Forelimb muscle (tissue), 1 donor: ENCODE measurements around the gene LILRB2. TPM values are rescaled to one million over a fixed set of nuclear protein-coding genes. Genes with fewer than 3 reads are reported as not detected.
"Not testable (repeated sequence)": the region's sequence is repeated elsewhere in the genome, so short reads cannot be mapped to it uniquely, and the experiment has no call there.

Experiments
- DNase-seq: peaks from one replicate; pipeline ENCODE4 v3.0.0-alpha.2; 2013; ENCODE audit warnings: low read depth
- polyA plus RNA-seq: library from polyadenylated mRNA; unstranded; fragments of 120-200 nt; gene quantifications from one replicate; pipeline ENCODE4 v1.2.1, GENCODE V29; 2013; ENCODE audit not compliant: insufficient read length

LILRB2 gene
- polyA plus RNA-seq, 1 donor = 1.9 TPM

GRCh38 chr19:54305141-54305540, 24.2 kb upstream of the LILRB2 start:
- DNase-seq = no peak

DNA sequence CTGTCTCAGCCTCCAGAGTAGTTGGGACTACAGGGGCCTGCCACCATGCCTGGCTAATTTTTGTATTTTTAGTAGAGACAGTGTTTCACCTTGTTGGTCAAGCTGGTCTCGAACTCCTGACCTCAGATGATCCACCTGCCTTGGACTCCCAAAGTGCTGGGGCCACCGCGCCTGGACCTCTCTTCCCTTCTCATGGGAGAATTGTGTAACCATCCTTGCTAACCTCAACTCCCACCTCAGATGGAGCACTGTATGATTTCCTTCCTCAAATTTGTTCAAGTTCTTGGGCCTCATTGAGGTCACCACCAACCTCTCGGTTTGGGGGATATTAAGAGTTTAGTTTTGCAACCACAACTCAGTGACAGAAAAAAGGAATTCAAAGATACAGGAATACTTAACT, 21.3 kb upstream of the LILRB2 start:
- DNase-seq = no peak

GRCh38 chr19:54299515-54299914, 18.6 kb upstream of the LILRB2 start:
- no peak for DNase-seq

- no peak for DNase-seq
Observed at GRCh38 chr19:54299126-54299498, 18.2 kb upstream of the LILRB2 start.

DNA sequence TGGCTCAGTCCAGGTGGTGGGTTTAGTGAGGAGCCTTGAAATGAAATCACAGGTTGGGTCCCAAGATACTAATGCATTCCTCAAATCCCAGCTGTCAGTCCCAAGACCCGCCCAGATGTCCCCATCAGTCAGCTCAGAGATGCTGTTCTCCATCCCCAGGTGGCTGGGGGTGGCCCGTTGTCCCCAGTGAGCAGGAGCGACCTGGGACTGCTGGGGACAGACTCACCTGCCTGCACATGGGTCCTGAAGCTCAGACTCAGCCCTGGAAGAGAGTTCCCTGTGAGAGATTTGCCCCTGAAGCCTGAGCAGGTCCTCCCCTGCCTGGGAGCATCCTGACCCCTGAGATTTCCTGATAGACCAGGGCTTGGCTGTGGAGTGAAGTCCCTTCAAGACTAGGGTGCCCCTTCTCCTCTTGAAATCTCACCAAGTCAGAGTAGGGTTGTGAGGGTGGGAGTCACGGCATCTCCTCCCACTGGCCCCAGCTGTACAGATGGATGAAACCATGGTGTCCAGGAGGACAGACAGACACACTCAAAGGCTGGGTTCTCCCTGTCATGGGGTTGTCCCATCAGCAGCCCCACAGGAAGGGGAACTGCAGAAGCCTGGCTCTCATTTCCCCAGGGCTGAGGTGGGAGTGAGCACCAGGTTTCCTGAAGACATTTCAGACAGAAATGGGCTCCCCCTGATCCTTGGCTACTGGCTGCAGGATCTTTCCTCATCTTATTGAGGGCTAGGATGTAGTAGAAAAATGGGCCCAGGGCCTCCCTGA, 17.6 kb upstream of the LILRB2 start:
- DNase-seq = no peak

DNA sequence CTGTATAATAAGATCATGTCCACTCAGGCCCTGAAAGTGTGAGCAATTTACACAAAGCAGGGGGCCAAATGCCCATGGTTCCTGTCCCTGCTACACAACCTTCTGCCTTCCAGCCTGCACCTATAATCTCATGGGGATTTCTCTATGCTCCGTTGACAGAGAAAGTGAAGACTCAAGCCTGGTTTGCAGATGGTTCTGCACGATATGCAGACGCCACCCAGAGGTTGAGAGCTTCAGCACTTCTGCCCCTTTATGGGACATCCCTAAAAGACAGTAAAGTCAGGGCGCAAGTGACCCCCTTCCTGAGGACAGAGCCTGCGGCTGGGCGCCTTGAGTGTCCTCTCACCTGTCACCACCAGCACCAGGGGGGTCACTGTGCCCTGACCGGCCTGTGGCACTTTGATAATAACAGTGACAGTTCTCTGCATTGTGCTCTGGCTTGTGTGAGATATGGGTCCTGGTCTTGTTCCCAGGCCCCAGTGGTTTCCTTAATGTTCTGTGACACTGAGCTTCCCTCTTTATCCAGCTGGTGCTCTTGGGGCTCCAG, 16.9 kb upstream of the LILRB2 start:
- DNase-seq = no peak

GRCh38 chr19:54294539-54294938, 13.6 kb upstream of the LILRB2 start:
- DNase-seq = no peak

GRCh38 chr19:54289160-54289559, 8.2 kb upstream of the LILRB2 start:
- not testable (repeated sequence) for DNase-seq

DNA sequence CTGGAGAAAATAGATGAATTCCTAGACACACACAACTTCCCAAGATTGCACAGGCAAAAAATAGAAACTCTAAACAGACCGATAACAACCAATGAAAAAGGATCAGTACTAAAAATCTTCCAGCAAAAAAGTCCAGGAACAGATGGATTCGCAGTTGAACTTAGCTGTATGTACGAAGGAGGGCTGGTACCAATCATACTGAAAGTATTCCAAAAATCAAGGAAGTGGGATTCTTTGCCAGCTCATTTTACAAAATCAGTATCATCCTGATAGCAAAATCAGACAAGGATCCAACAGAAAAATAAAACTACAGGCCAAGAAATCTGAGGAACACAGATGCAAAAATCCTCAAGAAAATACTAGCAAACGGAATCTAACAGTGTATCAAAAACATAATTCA, 6.5 kb upstream of the LILRB2 start:
- no peak for DNase-seq

DNA sequence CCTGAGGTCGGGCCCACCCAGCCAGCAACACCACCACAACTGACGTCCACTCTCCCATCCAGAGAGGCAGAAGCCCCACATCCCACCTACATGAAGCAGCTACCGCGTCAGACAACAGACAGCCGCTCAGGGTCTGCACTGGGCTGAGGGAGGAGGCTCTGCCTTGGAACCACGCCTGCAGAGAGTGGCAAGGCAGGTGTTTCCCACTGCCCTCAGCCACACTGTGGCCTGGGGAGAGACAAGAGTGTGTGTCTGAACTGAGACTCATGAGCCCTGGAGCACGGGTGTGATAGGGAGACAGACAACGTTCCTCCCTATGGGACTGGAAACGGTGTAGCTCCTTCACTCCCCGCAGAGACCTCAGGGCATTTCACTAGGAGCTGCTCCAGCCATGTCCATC, 5.4 kb upstream of the LILRB2 start:
- not testable (repeated sequence) for DNase-seq

- DNase-seq = not testable (repeated sequence)
Observed at GRCh38 chr19:54285427-54286056, 4.6 kb upstream of the LILRB2 start.

DNA sequence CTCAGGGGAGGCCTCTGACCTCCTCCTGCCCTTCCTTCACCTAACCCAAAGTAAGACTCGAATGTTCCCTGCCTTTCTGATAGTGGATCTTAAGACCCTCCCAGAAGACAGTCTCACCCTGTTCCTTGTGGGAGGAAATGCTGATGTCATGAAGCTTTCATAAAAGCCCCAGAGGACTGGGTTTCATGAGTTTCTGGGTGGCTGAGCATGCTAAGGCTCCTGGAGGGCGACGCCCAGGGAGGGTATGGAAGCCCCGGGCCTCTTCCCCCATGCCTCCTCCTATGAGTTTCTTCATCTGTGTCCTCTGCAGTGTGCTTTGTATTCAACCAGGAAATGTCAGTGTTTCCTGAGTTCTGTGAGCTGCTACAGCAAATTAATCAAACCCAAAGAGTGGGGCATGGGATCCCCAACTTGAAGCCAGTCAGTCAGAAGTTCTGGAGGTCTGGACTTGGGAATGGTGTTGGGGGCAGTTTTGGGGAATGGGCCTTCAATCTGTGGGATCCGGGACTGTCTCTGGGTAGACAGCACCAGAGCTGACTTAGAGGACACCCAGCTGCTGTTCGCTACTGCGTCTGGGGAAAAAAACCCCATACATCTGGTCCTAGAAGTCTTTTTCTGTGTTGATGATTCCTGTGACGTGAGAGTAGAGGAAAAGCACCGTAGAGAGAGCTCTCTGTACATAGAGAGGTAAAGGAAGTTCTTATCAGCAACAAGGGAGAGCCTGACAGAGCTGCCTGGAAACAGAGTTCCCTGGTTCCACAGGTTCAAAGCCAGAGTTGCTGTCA, 2.0 kb upstream of the LILRB2 start:
- DNase-seq = no peak

GRCh38 chr19:54281729-54282075, 792 bp upstream of the LILRB2 start:
- not testable (repeated sequence) for DNase-seq

DNA sequence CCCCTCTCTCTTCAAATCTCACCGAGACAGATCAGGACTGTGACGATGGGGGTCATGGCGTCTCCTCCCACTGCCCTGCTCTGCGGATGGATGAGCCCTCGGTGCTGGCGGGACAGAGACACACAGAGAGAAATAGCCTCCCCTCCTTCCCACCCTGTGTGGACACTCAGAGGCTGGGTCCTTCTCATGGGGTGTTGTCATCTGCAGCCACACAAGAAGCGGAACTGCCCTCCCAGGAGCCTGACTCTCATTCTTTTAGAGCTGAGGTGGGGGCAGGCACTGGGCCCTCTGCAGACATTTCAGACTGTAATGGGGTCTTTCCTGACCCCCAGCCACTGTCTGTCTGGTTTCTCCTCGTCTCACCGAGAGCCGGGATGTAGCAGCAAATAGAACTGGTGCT, 469 bp downstream of the LILRB2 start:
- not testable (repeated sequence) for DNase-seq

GRCh38 chr19:54280025-54280424, 885 bp downstream of the LILRB2 start:
- DNase-seq = not testable (repeated sequence)

- no peak for DNase-seq
Observed at GRCh38 chr19:54279406-54279962, 1.4 kb downstream of the LILRB2 start.

GRCh38 chr19:54278571-54279195, 2.2 kb downstream of the LILRB2 start:
- DNase-seq = not testable (repeated sequence)

GRCh38 chr19:54278056-54278455, 2.9 kb downstream of the LILRB2 start:
- not testable (repeated sequence) for DNase-seq

GRCh38 chr19:54277111-54277615, 3.7 kb downstream of the LILRB2 start:
- DNase-seq = not testable (repeated sequence)

GRCh38 chr19:54275951-54276350, 5.0 kb downstream of the LILRB2 start:
- no peak for DNase-seq

DNA sequence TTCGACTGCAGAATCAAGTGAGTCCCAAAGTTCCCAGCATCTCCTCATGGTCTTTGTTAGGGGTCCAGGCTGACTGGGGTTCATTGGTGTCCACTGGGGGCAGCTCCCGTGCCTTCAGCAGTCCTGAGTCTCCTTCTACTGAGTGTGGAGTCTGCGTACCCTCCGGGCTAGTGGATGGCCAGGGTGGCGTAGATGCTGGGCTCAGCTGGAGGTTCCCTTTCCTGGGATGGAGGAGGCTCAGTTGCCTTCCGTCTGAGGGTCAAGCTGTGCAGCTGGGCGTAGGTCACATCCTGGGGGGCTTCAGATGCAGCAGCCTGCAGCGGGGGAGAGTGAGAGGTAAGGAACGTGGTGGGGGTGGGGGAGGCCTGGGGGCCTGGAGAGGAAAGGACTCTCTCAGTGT, 6.4 kb downstream of the LILRB2 start:
- not testable (repeated sequence) for DNase-seq
